ENCODE measurements around the gene SOX6. TPM values are rescaled to one million over a fixed set of nuclear protein-coding genes. Genes with fewer than 3 reads are reported as not detected.

The SOX6 gene
- total RNA-seq, 4 donors from 2014 or later: 3.1 to 12.6 (median 7.6) TPM

- no peak for TF ChIP-seq CTCF (IDR thresholded peaks at IDR 0.05; ENCODE audit: low read depth)
These were observed 175.5 kb downstream of the SOX6 start for GRCh38 chr11:16180868-16181267.

GRCh38 chr11:16179676-16180075 is 176.7 kb downstream of the SOX6 start:
- no peak for TF ChIP-seq CTCF (IDR thresholded peaks at IDR 0.05; ENCODE audit: low read depth)

GRCh38 chr11:16178273-16178672 is 178.1 kb downstream of the SOX6 start:
- no peak for TF ChIP-seq CTCF (IDR thresholded peaks at IDR 0.05; ENCODE audit: low read depth)

GRCh38 chr11:16177688-16178087 is 178.7 kb downstream of the SOX6 start:
- TF ChIP-seq CTCF (IDR thresholded peaks at IDR 0.05; ENCODE audit: low read depth): no peak

GRCh38 chr11:16173798-16174197 is 182.5 kb downstream of the SOX6 start:
- no peak for TF ChIP-seq CTCF (IDR thresholded peaks at IDR 0.05; ENCODE audit: low read depth)

- TF ChIP-seq CTCF (IDR thresholded peaks at IDR 0.05; ENCODE audit: low read depth): no peak
These were observed 184.5 kb downstream of the SOX6 start for GRCh38 chr11:16171882-16172281.

- no peak for TF ChIP-seq CTCF (IDR thresholded peaks at IDR 0.05; ENCODE audit: low read depth)
These were observed 186.1 kb downstream of the SOX6 start for GRCh38 chr11:16169956-16170847.
